Measurements from ENCODE around the gene SH2D7. TPM values are rescaled to one million over a fixed set of nuclear protein-coding genes. Genes with fewer than 3 reads are reported as not detected.
A peak's percentile ranks its signal among the peaks of the same experiment; 100 is the strongest.

The SH2D7 gene
- total RNA-seq, 2 experiments from 2014 or later, result not detected

DNA sequence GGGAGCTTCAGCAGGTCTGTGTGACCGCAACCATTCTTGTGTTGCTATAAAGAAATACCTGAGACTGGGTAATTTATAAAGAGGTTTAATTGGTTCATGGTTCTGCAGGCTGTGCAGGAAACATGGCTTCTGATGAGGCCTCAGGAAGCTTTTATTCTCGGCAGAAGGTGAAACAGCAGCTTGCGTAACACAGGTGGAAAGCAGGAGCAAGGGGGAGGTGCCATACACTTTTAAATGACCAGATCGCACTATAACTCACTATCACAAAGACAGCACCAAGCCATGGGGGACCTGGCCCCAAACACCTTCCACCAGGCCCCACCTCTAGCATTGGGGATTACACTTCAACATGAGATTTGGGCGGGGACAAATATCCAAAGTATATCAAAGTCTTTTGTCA is 47.2 kb downstream of the SH2D7 start:
- H3K4me3 Mint-ChIP-seq, result no peak overlapping the region
- CTCF ChIA-PET, result interaction anchor here (0.9 to 3.2 kb wide), 8 partner anchors 9 to 181 kb away, joined by 3 to 15 read pairs (median 6); no protein-coding TSS in a partner anchor

DNA sequence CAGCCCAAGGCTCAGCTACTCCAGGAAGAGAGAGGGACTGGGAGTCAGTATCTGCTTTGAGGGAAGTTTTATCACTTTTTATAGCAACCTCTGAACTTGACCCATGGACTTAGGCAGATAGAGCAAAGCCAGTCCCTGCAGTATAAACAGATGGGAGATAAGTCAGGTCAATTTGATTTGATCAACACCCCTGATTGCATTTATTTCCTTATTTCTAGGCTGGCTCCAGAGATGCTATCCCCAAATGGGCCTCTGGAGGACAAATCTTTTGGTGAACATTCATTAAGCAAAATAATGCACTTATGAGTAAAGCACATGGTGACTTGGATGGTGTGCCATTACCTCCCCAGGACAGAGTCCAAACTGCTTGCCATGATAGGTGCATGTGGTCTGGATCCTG is 47.9 kb downstream of the SH2D7 start:
- H3K9me3 Mint-ChIP-seq, result no peaks in the 10 kb centered on the region
- no peak overlapping the region for H3K4me3 Mint-ChIP-seq
- intact Hi-C loops (cut with micrococcal nuclease), result no loop called here
- no peaks in the 10 kb centered on the region for H3K4me1 Mint-ChIP-seq (ENCODE audit: low read depth)
- DNase-seq, result no peak
- H3K27me3 Mint-ChIP-seq, result no peaks in the 10 kb centered on the region
- CTCF ChIA-PET, result interaction anchor here (1.7 to 3.2 kb wide), 3 partner anchors 32 to 181 kb away, joined by 6 to 15 read pairs (median 6); no protein-coding TSS in a partner anchor
- no peaks in the 10 kb centered on the region for H3K36me3 Mint-ChIP-seq (ENCODE audit: low read depth)
- POLR2A ChIA-PET, result interaction anchor here (1.1 kb wide), 1 partner anchor 21 kb away, joined by 3 read pairs; no protein-coding TSS in a partner anchor
- TF ChIP-seq, protein P1, sequence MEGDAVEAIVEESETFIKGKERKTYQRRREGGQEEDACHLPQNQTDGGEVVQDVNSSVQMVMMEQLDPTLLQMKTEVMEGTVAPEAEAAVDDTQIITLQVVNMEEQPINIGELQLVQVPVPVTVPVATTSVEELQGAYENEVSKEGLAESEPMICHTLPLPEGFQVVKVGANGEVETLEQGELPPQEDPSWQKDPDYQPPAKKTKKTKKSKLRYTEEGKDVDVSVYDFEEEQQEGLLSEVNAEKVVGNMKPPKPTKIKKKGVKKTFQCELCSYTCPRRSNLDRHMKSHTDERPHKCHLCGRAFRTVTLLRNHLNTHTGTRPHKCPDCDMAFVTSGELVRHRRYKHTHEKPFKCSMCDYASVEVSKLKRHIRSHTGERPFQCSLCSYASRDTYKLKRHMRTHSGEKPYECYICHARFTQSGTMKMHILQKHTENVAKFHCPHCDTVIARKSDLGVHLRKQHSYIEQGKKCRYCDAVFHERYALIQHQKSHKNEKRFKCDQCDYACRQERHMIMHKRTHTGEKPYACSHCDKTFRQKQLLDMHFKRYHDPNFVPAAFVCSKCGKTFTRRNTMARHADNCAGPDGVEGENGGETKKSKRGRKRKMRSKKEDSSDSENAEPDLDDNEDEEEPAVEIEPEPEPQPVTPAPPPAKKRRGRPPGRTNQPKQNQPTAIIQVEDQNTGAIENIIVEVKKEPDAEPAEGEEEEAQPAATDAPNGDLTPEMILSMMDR (IDR thresholded peaks at IDR 0.05), result no peak
- no peak overlapping the region for H3K27ac Mint-ChIP-seq
- no peak for ATAC-seq

More for the DNA sequence above, 47.2 kb downstream of the SH2D7 start:
- H3K36me3 Mint-ChIP-seq (ENCODE audit: low read depth), result no peaks in the 10 kb centered on the region
- no peak overlapping the region for H3K27ac Mint-ChIP-seq
- H3K27me3 Mint-ChIP-seq, result no peaks in the 10 kb centered on the region
- ATAC-seq, result no peak
- TF ChIP-seq, protein P1 (IDR thresholded peaks at IDR 0.05), result no peak
- POLR2A ChIA-PET, result interaction anchor here (0.9 to 1.7 kb wide), 4 partner anchors 8 to 56 kb away, joined by 3 to 7 read pairs (median 4); partner anchors contain the start of gene IDH3A
- no peaks in the 10 kb centered on the region for H3K4me1 Mint-ChIP-seq (ENCODE audit: low read depth)
- H3K9me3 Mint-ChIP-seq, result no peaks in the 10 kb centered on the region
- DNase-seq, result no peak
- intact Hi-C loops (cut with micrococcal nuclease), result no loop called here

DNA sequence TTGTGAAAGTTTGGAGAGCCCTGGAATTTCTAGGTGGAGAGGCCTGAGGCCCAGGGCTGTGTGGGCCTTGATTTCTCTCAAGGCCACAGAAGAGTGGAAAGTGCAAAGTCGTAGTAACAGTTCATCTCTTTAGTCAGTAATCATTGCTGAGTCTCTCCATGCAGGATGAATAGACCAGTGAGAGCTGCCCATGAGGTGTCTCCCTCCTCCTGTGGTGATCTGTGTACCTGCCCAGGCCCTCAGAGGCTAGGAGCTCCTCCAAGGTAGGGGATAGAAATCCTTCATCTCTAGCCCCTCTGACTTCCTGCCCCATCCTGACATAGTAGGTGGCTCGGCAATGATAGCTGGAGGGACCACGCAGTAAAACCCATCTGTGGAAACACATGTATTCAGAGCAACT is 50.0 kb downstream of the SH2D7 start:
- POLR2A ChIA-PET, result no interaction called here

DNA sequence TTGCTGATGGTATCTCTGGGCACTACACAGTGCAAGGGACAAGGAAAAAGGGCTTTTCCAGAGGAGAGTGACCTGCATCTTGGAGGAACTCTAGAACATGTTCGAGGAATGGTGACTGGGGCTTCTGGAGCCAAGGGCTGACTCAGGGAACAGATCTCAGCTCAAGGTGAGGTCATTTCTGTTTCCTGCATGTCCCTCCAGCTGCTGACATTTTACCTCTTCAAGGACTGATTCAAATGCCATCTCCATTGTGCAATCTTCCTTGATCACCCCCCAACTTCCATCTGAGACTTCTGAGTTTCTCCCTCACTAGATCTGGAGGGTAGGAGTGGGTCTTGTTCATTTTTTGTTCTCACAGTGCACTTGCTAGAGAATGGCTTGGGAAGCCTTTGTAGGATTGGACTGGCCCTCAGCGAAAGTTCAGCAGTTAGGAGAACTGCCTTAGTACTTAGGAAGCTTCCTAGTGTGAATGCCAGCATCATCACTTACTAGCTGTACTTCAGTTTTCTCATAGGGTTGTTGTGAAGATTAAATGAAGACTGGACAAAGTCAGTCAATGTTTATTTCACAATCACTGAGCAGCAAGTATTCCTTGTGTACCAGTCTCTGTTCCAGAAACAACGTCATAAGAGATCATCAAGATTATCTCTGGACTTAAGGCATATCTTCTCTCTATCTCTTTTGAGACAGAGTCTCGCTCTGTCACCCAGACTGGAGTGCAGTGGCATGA is 54.2 kb downstream of the SH2D7 start:
- CTCF ChIA-PET, result interaction anchor here (1.0 to 1.1 kb wide), 2 partner anchors 12 to 49 kb away, joined by 3 read pairs; no protein-coding TSS in a partner anchor
- Mint-ChIP-seq H3K9me3 (no peaks in the 10 kb centered on the region), H3K27ac (no peak overlapping the region), H3K27me3 (no peaks in the 10 kb centered on the region), H3K4me1 (ENCODE audit: low read depth) (peaks cover 28% of the 10 kb centered on the region), H3K36me3 (ENCODE audit: low read depth) (peaks cover 6% of the 10 kb centered on the region), H3K4me3 (no peak overlapping the region)
- no peak for DNase-seq
- ATAC-seq, result no peak
- TF ChIP-seq, protein P1 (IDR thresholded peaks at IDR 0.05), result no peak
- intact Hi-C loops (cut with micrococcal nuclease), result no loop called here
- POLR2A ChIA-PET, result interaction anchor here (1.0 kb wide), 1 partner anchor 15 kb away, joined by 5 read pairs; the partner anchor contains the start of gene CIB2

More for the DNA sequence above, 50.0 kb downstream of the SH2D7 start:
- intact Hi-C loops (cut with micrococcal nuclease), result no loop called here
- no peaks in the 10 kb centered on the region for H3K27me3 Mint-ChIP-seq
- CTCF ChIA-PET, result interaction anchor here (1.0 to 2.4 kb wide), 2 partner anchors 11 to 53 kb away, joined by 5 to 10 read pairs; partner anchors contain the start of gene CIB2
- DNase-seq (no peak), ATAC-seq (no peak)
- H3K36me3 Mint-ChIP-seq (ENCODE audit: low read depth), result no peaks in the 10 kb centered on the region
- peaks cover 6% of the 10 kb centered on the region for H3K4me1 Mint-ChIP-seq (ENCODE audit: low read depth)
- H3K27ac Mint-ChIP-seq, result no peak overlapping the region
- no peak overlapping the region for H3K4me3 Mint-ChIP-seq
- TF ChIP-seq, protein P1 (IDR thresholded peaks at IDR 0.05), result no peak
- H3K9me3 Mint-ChIP-seq, result no peaks in the 10 kb centered on the region

DNA sequence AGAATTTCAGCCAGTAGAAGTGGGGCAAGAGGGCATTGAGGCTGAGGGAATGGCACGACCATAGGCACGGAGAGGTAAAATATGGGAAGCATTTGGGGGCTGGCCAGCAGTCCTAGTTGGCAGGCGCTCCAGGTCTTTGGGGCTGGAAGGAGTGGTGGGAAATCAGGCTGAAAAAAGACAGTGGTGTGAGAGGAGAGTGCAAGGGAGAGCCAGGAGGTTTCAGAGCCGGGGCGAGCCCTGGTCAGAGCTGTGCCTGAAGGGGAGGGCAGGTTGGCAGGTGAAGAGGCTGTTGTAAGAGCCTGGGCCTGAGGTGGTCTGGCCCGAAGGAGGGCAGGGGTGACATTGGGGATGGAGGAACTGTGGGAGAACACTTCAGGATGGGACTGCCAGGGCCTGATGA is 55.2 kb downstream of the SH2D7 start:
- Mint-ChIP-seq H3K27me3 (no peaks in the 10 kb centered on the region), H3K4me3 (peak overlapping the region; percentile 96), H3K9me3 (no peaks in the 10 kb centered on the region), H3K27ac (no peak overlapping the region), H3K4me1 (ENCODE audit: low read depth) (peaks cover 29% of the 10 kb centered on the region), H3K36me3 (ENCODE audit: low read depth) (peaks cover 7% of the 10 kb centered on the region)
- ATAC-seq (no peak), DNase-seq (no peak)
- POLR2A ChIA-PET, result interaction anchor here (0.9 to 1.3 kb wide), 4 partner anchors 9 to 21 kb away, joined by 3 to 7 read pairs (median 4); partner anchors contain the start of gene CIB2
- CTCF ChIA-PET, result interaction anchor here (1.0 to 2.9 kb wide), 7 partner anchors 10 to 181 kb away, joined by 3 to 12 read pairs (median 3); no protein-coding TSS in a partner anchor
- TF ChIP-seq, protein P1 (IDR thresholded peaks at IDR 0.05), result no peak
- intact Hi-C loops (cut with micrococcal nuclease), result no loop called here
